B cell (primary cell): ENCODE measurements around the gene ONECUT3. TPM values are rescaled to one million over a fixed set of nuclear protein-coding genes. Genes with fewer than 3 reads are reported as not detected.

ENCODE experiments used
- ATAC-seq: fragments of 200-7000 bp; cut with Tn5 transposase; one replicate; pipeline ENCODE4 v1.10.0; 2021; ENCODE audit warnings: low read depth, mild to moderate bottlenecking, moderate number of reproducible peaks, moderate library complexity
- CTCF ChIA-PET: fragments of 350-600 bp; sonication (Branson Sonifier 250); formaldehyde crosslinking; loops from one replicate; lab custom pipeline; 2021; ENCODE audit warnings: antibody characterized with exemption, inconsistent platforms; lab: Charles Lee
- POLR2A ChIA-PET: fragments of 350-600 bp; sonication (Branson Sonifier 250); formaldehyde crosslinking; loops from one replicate; lab custom pipeline; 2021; ENCODE audit warnings: antibody characterized with exemption; lab: Charles Lee
- DNase-seq: peaks from one replicate; pipeline ENCODE4 v3.0.0; 2013
- H2AFZ ChIP-seq: 2 replicates; pipeline ENCODE4 v1.6.1; 2012; ENCODE audit warnings: mild to moderate bottlenecking, low read depth, low read length; ENCODE audit not compliant: insufficient read depth, poor library complexity, severe bottlenecking
- H3K27ac ChIP-seq, 2 donors: 1 replicate in 1 of 2; 2 replicates in 1 of 2; pipeline ENCODE4 v1.5.1; 2012 to 2013; ENCODE audit warnings: low read length in 2 of 2, mild to moderate bottlenecking in 2 of 2, moderate library complexity in 1 of 2
- H3K27me3 ChIP-seq, 4 experiments: fragments of 200-600 bp in 1 of 4; sonication (generic) in 1 of 4; replicated peaks in 1 of 4; 1 replicate in 2 of 4; 2 replicates in 2 of 4; pipeline versions ENCODE4 v1.6.1 to v1.7.0; 2013 to 2016; ENCODE audit warnings: low read length in 3 of 4, mild to moderate bottlenecking in 2 of 4, mixed read lengths in 1 of 4, moderate library complexity in 1 of 4; ENCODE audit not compliant: insufficient read depth in 4 of 4, control insufficient read depth in 3 of 4; ENCODE audit errors: control extremely low read depth in 1 of 4
- H3K36me3 ChIP-seq, 2 experiments: replicated peaks in 1 of 2; 1 replicate in 1 of 2; 2 replicates in 1 of 2; pipeline versions ENCODE4 v1.6.1 to v1.7.1; 2013; ENCODE audit warnings: low read length in 1 of 2; ENCODE audit not compliant: insufficient read depth in 2 of 2, control insufficient read depth in 1 of 2; ENCODE audit errors: control extremely low read depth in 1 of 2, extremely low read depth in 1 of 2
- H3K4me1 ChIP-seq, 2 donors: fragments of 200-600 bp in 1 of 2; sonication (generic) in 1 of 2; 1 replicate in 1 of 2; 2 replicates in 1 of 2; pipeline versions ENCODE4 v1.5.1 to v1.6.1; 2013 to 2017; ENCODE audit warnings: low read length in 2 of 2; ENCODE audit not compliant: control insufficient read depth in 2 of 2, insufficient read depth in 2 of 2
- H3K4me2 ChIP-seq: replicated peaks from 2 replicates; pipeline ENCODE3; 2012; ENCODE audit warnings: mild to moderate bottlenecking, low read depth, low read length; ENCODE audit not compliant: poor library complexity, severe bottlenecking
- H3K4me3 ChIP-seq, 5 experiments: fragments of 200-600 bp in 1 of 5; sonication (generic) in 1 of 5; 1 replicate in 3 of 5; 2 replicates in 2 of 5; pipeline versions ENCODE4 v1.5.1 to v1.7.0; 2011 to 2016; ENCODE audit warnings: low read length in 4 of 5, mild to moderate bottlenecking in 4 of 5, low read depth in 2 of 5, control low read depth in 1 of 5, moderate library complexity in 1 of 5; ENCODE audit not compliant: insufficient read depth in 1 of 5; ENCODE audit errors: control extremely low read depth in 1 of 5, extremely low read depth in 1 of 5
- H3K79me2 ChIP-seq: fragments of 200-600 bp; sonication (generic); one replicate; pipeline ENCODE4 v1.6.0; 2016; ENCODE audit warnings: low read length; ENCODE audit not compliant: control insufficient read depth, insufficient read depth
- H3K9ac ChIP-seq: fragments of 200-600 bp; sonication (generic); 2 replicates; pipeline ENCODE4 v1.6.1; 2017; ENCODE audit warnings: mild to moderate bottlenecking, low read length, moderate library complexity
- H3K9me3 ChIP-seq, 3 donors: one replicate each; pipeline versions ENCODE4 v1.6.1 to v1.7.1; 2013; ENCODE audit warnings: low read length in 2 of 3; ENCODE audit not compliant: control insufficient read depth in 2 of 3, insufficient read depth in 1 of 3; ENCODE audit errors: control extremely low read depth in 1 of 3
- H4K20me1 ChIP-seq: 2 replicates; pipeline ENCODE4 v1.6.0; 2012; ENCODE audit warnings: mild to moderate bottlenecking, low read length; ENCODE audit not compliant: insufficient read depth, control insufficient read depth, poor library complexity, severe bottlenecking
- H3K27ac Mint-ChIP-seq: one replicate; pipeline ENCODE4 v1.8.0; 2021; ENCODE audit warnings: mixed read lengths
- H3K27me3 Mint-ChIP-seq: one replicate; pipeline ENCODE4 v1.8.0; 2021; ENCODE audit warnings: mixed read lengths
- H3K4me1 Mint-ChIP-seq: one replicate; pipeline ENCODE4 v1.8.0; 2021; ENCODE audit warnings: mixed read lengths
- H3K4me3 Mint-ChIP-seq: one replicate; pipeline ENCODE4 v1.8.0; 2021; ENCODE audit warnings: mixed read lengths
- H3K9me3 Mint-ChIP-seq: one replicate; pipeline ENCODE4 v1.8.0; 2022; ENCODE audit warnings: mixed read lengths; ENCODE audit not compliant: insufficient read depth
- EZH2 ChIP-seq: IDR thresholded peaks from 2 replicates; pipeline ENCODE4 v1.6.1; 2012; ENCODE audit warnings: borderline replicate concordance, low read depth, mild to moderate bottlenecking, moderate library complexity, low read length; ENCODE audit not compliant: insufficient read depth, poor library complexity, severe bottlenecking
- WGBS: methylation state at CpG from one replicate; pipeline ENCODE4 v1.1.5; 2013; ENCODE audit warnings: missing lambda C conversion rate; ENCODE audit not compliant: insufficient coverage; 5-methylcytosine and 5-hydroxymethylcytosine counted together
- intact Hi-C: fragments of 100-400 bp; cut with micrococcal nuclease; formaldehyde crosslinking; loops from one replicate; pipeline ENCODE4 v1.10.0; 2022
- polyA plus RNA-seq: library from polyadenylated mRNA; depleted of rRNA; stranded (reverse); fragments of >200 nt; gene quantifications from 2 replicates; pipeline ENCODE4 v1.2.3, GENCODE V29; 2012
- total RNA-seq, 2 donors: library from RNA; stranded (reverse); fragments of 120-200 nt in 1 of 2; gene quantifications; 1 replicate in 1 of 2; 2 replicates in 1 of 2; pipeline versions ENCODE4 v1.2.3 to v1.2.4, GENCODE V29; 2013 to 2022
- TF ChIP-seq, protein P1 (sequence below): fragments of 200-600 bp; IDR thresholded peaks from one replicate; pipeline ENCODE4 v1.8.0; 2022; ENCODE audit warnings: antibody characterized with exemption, mild to moderate bottlenecking

Gene ONECUT3
- total and polyA plus RNA-seq, 2 donors (not counting 1 experiment from before 2014, with no cell fraction given) = not detected

DNA sequence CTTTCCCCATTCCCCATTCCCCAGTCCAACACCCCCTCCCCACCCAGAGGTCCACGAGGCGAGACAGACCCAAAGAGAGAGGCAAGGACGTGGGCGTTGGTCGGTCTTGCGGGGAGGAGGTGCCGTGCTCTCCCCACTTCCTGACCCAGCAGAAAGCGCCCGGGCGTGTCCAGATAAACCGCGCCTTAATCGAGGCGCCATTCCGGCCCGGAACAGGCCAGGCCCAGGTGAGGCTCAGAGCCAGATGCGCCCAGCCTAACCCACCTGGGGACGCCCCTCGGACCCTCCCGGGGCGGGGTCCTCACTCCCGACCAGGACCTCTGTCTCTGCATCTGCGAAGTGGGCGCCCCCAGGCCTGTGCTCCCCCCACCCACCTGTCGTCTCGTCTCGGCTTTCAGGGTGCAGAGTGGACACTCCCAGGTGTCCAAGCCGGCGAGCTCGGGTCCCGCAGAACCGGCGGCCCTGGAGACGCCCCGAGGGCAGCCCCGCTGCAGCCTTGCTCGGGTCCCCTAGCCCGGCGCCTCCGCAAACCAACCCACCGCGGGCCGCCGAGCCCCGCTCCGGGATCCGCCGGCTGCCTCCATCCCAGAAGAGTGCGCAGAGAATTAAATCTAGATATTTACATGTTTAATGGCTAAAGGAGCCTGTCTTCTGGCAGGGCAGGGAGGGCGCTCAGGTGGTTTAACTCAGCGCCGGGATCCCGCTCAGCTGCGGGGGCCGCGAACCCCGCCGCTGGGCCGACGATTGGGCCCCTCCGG, 5.0 kb upstream of the ONECUT3 start:
- peaks cover 35% of the 10 kb centered on the region for H3K27me3 Mint-ChIP-seq
- CTCF ChIA-PET = no interaction called here

More for the DNA sequence above, 5.0 kb upstream of the ONECUT3 start:
- peaks cover 59 to 73% of the 10 kb centered on the region in 2 donors for H3K4me1 ChIP-seq
- ATAC-seq (peak; percentile 59), DNase-seq (peak; percentile 68)
- peak overlapping the region in 3 of 5 experiments; percentile 29 to 62 (median 46) for H3K4me3 ChIP-seq
- peaks cover 12% of the 10 kb centered on the region for H4K20me1 ChIP-seq
- intact Hi-C loops = no loop called here
- Mint-ChIP-seq H3K4me3 (peak overlapping the region; percentile 69), H3K27ac (peak overlapping the region; percentile 26), H3K9me3 (no peaks in the 10 kb centered on the region), H3K4me1 (peaks cover 29% of the 10 kb centered on the region)
- TF ChIP-seq, protein P1, sequence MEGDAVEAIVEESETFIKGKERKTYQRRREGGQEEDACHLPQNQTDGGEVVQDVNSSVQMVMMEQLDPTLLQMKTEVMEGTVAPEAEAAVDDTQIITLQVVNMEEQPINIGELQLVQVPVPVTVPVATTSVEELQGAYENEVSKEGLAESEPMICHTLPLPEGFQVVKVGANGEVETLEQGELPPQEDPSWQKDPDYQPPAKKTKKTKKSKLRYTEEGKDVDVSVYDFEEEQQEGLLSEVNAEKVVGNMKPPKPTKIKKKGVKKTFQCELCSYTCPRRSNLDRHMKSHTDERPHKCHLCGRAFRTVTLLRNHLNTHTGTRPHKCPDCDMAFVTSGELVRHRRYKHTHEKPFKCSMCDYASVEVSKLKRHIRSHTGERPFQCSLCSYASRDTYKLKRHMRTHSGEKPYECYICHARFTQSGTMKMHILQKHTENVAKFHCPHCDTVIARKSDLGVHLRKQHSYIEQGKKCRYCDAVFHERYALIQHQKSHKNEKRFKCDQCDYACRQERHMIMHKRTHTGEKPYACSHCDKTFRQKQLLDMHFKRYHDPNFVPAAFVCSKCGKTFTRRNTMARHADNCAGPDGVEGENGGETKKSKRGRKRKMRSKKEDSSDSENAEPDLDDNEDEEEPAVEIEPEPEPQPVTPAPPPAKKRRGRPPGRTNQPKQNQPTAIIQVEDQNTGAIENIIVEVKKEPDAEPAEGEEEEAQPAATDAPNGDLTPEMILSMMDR = no peak
- no peak for TF ChIP-seq EZH2
- peaks cover 0 to 80% (median 6%) of the 10 kb centered on the region in 3 donors for H3K9me3 ChIP-seq
- no peaks in the 10 kb centered on the region for H3K36me3 ChIP-seq
- POLR2A ChIA-PET = no interaction called here
- peaks cover 0 to 88% (median 54%) of the 10 kb centered on the region in 4 experiments for H3K27me3 ChIP-seq
- H3K4me2 ChIP-seq = peak overlapping the region; percentile 91
- H3K27ac ChIP-seq = no peak overlapping the region
- peak overlapping the region; percentile 51 for H3K9ac ChIP-seq
- WGBS = 3% methylated on average over 53 of the region's 61 CpGs
- no peaks in the 10 kb centered on the region for H3K79me2 ChIP-seq
- peak overlapping the region; percentile 38 for H2AFZ ChIP-seq
